Measurements from ENCODE around the gene IFNL2. TPM values are rescaled to one million over a fixed set of nuclear protein-coding genes. Genes with fewer than 3 reads are reported as not detected.
"Not testable (repeated sequence)": the region's sequence is repeated elsewhere in the genome, so short reads cannot be mapped to it uniquely, and the experiment has no call there.

The IFNL2 gene
- total and polyA plus RNA-seq, 8 donors: not detected

DNA sequence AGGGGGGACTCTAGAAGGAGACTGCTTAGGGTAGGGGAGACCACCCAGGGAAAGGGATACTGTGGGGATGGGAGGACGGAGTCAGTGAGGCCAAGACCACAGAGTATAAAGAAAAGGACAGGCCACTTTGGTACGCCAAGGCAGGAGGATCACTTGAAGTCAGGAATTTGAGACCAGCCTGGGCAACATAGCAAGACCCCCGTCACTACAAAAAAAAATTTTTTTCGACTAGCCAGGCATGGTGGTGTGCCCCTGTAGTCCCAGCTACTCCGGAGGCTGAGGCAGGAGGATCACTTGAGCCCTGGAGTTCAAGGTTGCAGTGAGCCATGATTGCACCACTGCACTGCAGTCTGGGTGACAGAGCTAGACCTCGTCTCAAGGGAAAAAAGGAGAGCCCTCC lies 30.0 kb upstream of the IFNL2 start:
- H3K27ac ChIP-seq: peak overlapping the region; percentile 15 to 72 (median 59)
- 81 to 92% (median 86%) methylated on average over 6 of the region's 6 CpGs for WGBS, 5 donors

DNA sequence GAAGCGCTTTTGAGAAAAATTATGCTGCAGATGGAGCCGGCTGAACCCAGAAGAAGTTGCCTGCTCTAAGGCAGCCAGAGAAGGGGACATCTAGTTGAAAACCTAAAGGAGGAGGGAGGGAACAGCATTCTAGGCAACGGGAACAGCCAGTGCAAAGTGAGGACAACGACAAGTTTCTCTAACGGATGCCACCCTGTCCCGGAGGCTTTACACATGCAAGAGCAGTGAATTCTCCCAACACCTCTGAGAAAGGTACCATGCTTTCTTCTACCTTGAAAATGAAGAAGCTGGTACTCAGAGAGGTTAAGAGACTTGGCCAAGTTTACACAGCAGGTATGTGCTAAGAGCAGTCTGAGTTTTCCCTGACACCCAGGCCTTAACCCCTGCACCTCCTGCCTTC lies 29.3 kb upstream of the IFNL2 start:
- peaks cover 7 to 11% (median 9%) of the 10 kb centered on the region in 4 donors for H3K4me1 ChIP-seq
- no peaks in the 10 kb centered on the region for H3K9me3 ChIP-seq
- no peak overlapping the region for H3K27ac ChIP-seq
- no peak for DNase-seq
- intact Hi-C loops (cut with DNase I; ENCODE audit: low total_unique reads): no loop called here
- TF ChIP-seq, protein P1, sequence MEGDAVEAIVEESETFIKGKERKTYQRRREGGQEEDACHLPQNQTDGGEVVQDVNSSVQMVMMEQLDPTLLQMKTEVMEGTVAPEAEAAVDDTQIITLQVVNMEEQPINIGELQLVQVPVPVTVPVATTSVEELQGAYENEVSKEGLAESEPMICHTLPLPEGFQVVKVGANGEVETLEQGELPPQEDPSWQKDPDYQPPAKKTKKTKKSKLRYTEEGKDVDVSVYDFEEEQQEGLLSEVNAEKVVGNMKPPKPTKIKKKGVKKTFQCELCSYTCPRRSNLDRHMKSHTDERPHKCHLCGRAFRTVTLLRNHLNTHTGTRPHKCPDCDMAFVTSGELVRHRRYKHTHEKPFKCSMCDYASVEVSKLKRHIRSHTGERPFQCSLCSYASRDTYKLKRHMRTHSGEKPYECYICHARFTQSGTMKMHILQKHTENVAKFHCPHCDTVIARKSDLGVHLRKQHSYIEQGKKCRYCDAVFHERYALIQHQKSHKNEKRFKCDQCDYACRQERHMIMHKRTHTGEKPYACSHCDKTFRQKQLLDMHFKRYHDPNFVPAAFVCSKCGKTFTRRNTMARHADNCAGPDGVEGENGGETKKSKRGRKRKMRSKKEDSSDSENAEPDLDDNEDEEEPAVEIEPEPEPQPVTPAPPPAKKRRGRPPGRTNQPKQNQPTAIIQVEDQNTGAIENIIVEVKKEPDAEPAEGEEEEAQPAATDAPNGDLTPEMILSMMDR (IDR thresholded peaks at IDR 0.05): no peak
- TF ChIP-seq POLR2AphosphoS5 (IDR thresholded peaks at IDR 0.05) (no peak), EP300 (IDR thresholded peaks at IDR 0.05) (no peak), POLR2A (IDR thresholded peaks at IDR 0.05) (no peak)
- no peak overlapping the region for H3K4me3 ChIP-seq
- WGBS, 5 donors: 85 to 93% (median 90%) methylated on average over 6 of the region's 6 CpGs
- H3K27me3 ChIP-seq: peaks cover 0 to 45% (median 0%) of the 10 kb centered on the region in 3 donors
- no peaks in the 10 kb centered on the region for H3K36me3 ChIP-seq

More for the DNA sequence above, 30.0 kb upstream of the IFNL2 start:
- DNase-seq: no peak
- Histone ChIP-seq H3K36me3 (no peaks in the 10 kb centered on the region), H3K9me3 (no peaks in the 10 kb centered on the region), H3K4me3 (no peak overlapping the region), H3K27me3 (peaks cover 0 to 37% (median 0%) of the 10 kb centered on the region in 3 donors), H3K4me1 (peaks cover 7 to 11% (median 9%) of the 10 kb centered on the region in 4 donors)
- intact Hi-C loops (cut with DNase I; ENCODE audit: low total_unique reads): no loop called here
- no peak for TF ChIP-seq POLR2AphosphoS5 (IDR thresholded peaks at IDR 0.05)
- TF ChIP-seq, protein P1 (IDR thresholded peaks at IDR 0.05): no peak
- TF ChIP-seq EP300 (IDR thresholded peaks at IDR 0.05): no peak
- no peak for TF ChIP-seq POLR2A (IDR thresholded peaks at IDR 0.05)

DNA sequence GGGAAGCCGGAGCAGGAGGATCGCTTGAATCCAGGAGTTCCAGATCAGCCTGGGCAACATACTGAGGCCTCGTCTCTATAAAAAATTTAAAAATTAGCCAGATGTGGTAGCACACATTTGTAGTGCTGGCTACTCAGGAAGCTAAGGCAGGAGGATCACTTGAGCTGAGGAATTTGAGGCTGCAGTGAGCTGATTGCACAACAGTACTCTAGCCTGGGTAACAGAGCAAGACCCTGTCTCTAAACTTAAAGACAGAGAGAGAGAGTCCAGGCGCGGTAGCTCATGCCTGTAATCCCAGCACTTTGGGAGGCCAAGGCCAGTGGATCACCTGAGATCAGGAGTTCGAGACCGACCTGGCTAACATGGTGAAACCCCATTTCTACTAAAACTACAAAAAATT lies 27.8 kb upstream of the IFNL2 start:
- intact Hi-C loops (cut with DNase I; ENCODE audit: low total_unique reads): no loop called here
- no peaks in the 10 kb centered on the region for H3K36me3 ChIP-seq
- 91 to 94% (median 94%) methylated on average over 3 to 7 of the region's 7 CpGs for WGBS, 5 donors
- TF ChIP-seq EP300 (IDR thresholded peaks at IDR 0.05) (no peak), POLR2A (IDR thresholded peaks at IDR 0.05) (no peak), POLR2AphosphoS5 (IDR thresholded peaks at IDR 0.05) (no peak)
- TF ChIP-seq, protein P1 (IDR thresholded peaks at IDR 0.05): no peak
- H3K4me3 ChIP-seq: no peak overlapping the region
- peaks cover 0 to 43% (median 0%) of the 10 kb centered on the region in 3 donors for H3K27me3 ChIP-seq
- peaks cover 7 to 11% (median 9%) of the 10 kb centered on the region in 4 donors for H3K4me1 ChIP-seq
- H3K9me3 ChIP-seq: no peaks in the 10 kb centered on the region
- H3K27ac ChIP-seq: no peak overlapping the region
- no peak for DNase-seq

DNA sequence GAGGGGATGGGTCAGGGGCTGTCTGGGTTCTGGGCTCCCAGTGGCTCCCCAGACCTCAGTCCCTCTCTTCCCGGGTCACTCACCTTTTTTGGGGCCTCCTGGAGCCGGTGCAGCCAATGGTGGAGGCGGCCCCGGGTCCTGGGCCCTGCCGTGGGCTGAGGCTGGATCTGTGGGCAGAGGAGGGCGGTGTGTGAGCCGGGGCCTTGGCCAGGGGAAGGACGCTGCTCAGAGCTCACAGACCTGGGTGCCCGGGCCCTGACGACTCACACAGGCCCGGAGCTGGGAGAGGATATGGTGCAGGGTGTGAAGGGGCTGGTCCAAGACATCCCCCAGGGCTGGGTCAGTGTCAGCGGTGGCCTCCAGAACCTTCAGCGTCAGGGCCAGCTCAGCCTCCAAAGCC lies 24.5 kb upstream of the IFNL2 start:
- DNase-seq: not testable (repeated sequence)

DNA sequence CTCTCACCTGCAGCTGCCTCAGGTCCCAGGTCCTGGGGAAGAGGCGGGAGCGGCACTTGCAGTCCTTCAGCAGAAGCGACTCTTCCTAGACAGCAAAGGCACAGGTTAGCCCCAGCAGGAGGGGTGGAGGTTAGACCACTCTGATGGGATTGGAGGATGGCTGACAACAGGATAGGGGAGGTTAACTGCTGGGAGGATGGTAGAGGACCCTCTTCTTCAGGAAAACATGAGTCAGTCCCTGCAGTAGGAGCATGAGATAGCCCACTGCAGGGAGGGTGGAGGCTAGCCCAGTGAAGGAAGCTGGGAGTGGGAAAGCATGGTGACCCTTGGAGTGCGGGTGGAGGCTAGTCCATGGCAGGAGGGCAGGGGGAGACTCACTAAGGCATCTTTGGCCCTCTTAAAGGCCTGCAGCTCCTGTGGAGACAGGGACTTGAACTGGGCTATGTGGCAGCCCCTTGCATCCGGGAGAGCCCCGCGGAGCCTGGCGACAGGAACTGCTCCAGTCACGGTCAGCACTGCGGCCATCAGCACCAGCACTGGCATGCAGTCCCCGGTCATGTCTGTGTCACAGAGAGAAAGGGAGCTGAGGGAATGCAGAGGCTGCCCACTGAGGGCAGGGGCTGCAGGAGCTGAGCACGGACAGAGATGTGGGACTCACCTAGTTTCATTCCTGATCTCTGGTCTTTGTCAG lies 23.6 kb upstream of the IFNL2 start, which contains the start of gene IFNL3:
TSS of gene IFNL3 (minus strand) at position 597 of the 691 bp plus-strand sequence. CDS start at position 558, 39 bp downstream.
- H3K36me3 ChIP-seq; intact Hi-C loops (cut with DNase I; ENCODE audit: low total_unique reads); H3K4me3 ChIP-seq; DNase-seq; H3K27ac ChIP-seq; H3K9me3 ChIP-seq: not testable (repeated sequence)
- Histone ChIP-seq H3K27me3 (peaks cover 19 to 49% (median 27%) of the 10 kb centered on the region in 3 donors), H3K4me1 (peaks cover 11 to 17% (median 12%) of the 10 kb centered on the region in 4 donors)
- 77 to 86% (median 82%) methylated on average over 4 to 11 of the region's 12 CpGs for whole genome bisulfite sequencing, 5 donors

More for the DNA sequence above, 24.5 kb upstream of the IFNL2 start:
- H3K36me3 ChIP-seq; intact Hi-C loops (cut with DNase I; ENCODE audit: low total_unique reads); H3K4me3 ChIP-seq; H3K27ac ChIP-seq; H3K9me3 ChIP-seq: not testable (repeated sequence)
- Histone ChIP-seq H3K27me3 (peaks cover 17 to 41% (median 20%) of the 10 kb centered on the region in 3 donors), H3K4me1 (peaks cover 11 to 17% (median 12%) of the 10 kb centered on the region in 4 donors)
- WGBS, 5 donors: 66 to 84% (median 79%) methylated on average over 5 to 12 of the region's 13 CpGs

DNA sequence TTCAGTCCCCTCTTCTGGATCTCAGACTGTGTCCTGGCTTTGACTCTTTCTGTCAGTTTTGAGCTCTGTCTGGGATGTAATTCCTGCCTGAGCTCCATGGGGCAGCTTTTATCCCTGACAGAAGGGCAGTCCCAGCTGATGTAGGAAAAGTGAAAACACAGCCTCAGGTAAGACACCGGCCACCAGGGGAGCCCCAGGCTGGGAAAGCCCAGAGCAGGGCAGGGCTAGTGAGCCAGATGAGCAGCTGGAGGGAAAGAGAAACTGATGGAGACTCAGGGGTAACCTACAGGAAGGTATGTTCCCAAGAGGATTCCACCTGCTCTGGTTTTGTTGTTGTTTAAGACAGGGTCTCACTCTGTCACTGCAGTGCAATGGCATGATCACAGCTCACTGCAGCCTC lies 23.0 kb upstream of the IFNL2 start:
- H3K27ac ChIP-seq; H3K9me3 ChIP-seq; intact Hi-C loops (cut with DNase I; ENCODE audit: low total_unique reads); H3K36me3 ChIP-seq; DNase-seq; H3K4me3 ChIP-seq: not testable (repeated sequence)
- no CpG with 5 or more reads among the region's 1 CpG for WGBS, 5 donors
- H3K27me3 ChIP-seq: peaks cover 19 to 55% (median 30%) of the 10 kb centered on the region in 3 donors
- H3K4me1 ChIP-seq: peaks cover 11 to 17% (median 12%) of the 10 kb centered on the region in 4 donors
